ENCODE results near the gene NUDT3. TPM values are rescaled to one million over a fixed set of nuclear protein-coding genes. Genes with fewer than 3 reads are reported as not detected.

Gene NUDT3
- total and polyA plus RNA-seq, 9 of the 15 experiments (the other 6 are each of a cell fraction or from before 2014, with no cell fraction given) = 5.4 to 81.2 (median 56.4) TPM

GRCh38 chr6:34273242-34273805 lies 119.1 kb downstream of the NUDT3 start (continued):
- TF ChIP-seq MYC (IDR thresholded peaks at IDR 0.05; ENCODE audit: low read depth, low read length) = peak; percentile 76; the same call in 1 of the 2 replicates
- no peak for TF ChIP-seq MYC (CRISPR knock-in tag; IDR thresholded peaks at IDR 0.05; ENCODE audit: borderline replicate concordance, low read depth)
- TF ChIP-seq CHCHD3 (CRISPR knock-in tag; IDR thresholded peaks at IDR 0.05) = no peak
- TF ChIP-seq, protein P1, sequence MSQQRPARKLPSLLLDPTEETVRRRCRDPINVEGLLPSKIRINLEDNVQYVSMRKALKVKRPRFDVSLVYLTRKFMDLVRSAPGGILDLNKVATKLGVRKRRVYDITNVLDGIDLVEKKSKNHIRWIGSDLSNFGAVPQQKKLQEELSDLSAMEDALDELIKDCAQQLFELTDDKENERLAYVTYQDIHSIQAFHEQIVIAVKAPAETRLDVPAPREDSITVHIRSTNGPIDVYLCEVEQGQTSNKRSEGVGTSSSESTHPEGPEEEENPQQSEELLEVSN (IDR thresholded peaks at IDR 0.05; ENCODE audit: borderline replicate concordance in 1 of 2, extremely low read depth in 1 of 2, insufficient read depth in 1 of 2, insufficient read length in 1 of 2, low read depth in 1 of 2, low read length in 1 of 2, poor library complexity in 1 of 2, severe bottlenecking in 1 of 2) = peak; percentile 28 to 36
- no peak for TF ChIP-seq PHB (CRISPR knock-in tag; IDR thresholded peaks at IDR 0.05)
- peak; percentile 99 for TF ChIP-seq TCF3 (CRISPR knock-in tag; IDR thresholded peaks at IDR 0.05)
- peak; percentile 87 for TF ChIP-seq RBM39 (optimal IDR thresholded peaks at IDR 0.05; ENCODE audit: low read depth, low read length)
- TF ChIP-seq LEF1 (IDR thresholded peaks at IDR 0.05) = peak; percentile 97
- no peak for TF ChIP-seq ZSCAN32 (CRISPR knock-in tag; IDR thresholded peaks at IDR 0.05)
- peak; percentile 48; the same call in 1 of the 2 replicates for TF ChIP-seq KLF6 (CRISPR knock-in tag; IDR thresholded peaks at IDR 0.05; ENCODE audit: borderline replicate concordance)
- TF ChIP-seq STAT5B (CRISPR knock-in tag; IDR thresholded peaks at IDR 0.05) = no peak
- TF ChIP-seq ZNF583 (CRISPR knock-in tag; IDR thresholded peaks at IDR 0.05) = peak; percentile 88
- TF ChIP-seq ZBTB26 (CRISPR knock-in tag; IDR thresholded peaks at IDR 0.05) = peak; percentile 83
- no peak for TF ChIP-seq ZNF23 (CRISPR knock-in tag; IDR thresholded peaks at IDR 0.05)
- TF ChIP-seq ZNF263 (CRISPR knock-in tag; IDR thresholded peaks at IDR 0.05; ENCODE audit: borderline replicate concordance) = peak; percentile 58; the same call in 1 of the 2 replicates
- TF ChIP-seq ARNT (IDR thresholded peaks at IDR 0.05) = peak; percentile 64 to 88; a peak in 2 of 4 replicates
- no peak for TF ChIP-seq ZNF561 (CRISPR knock-in tag; conservative IDR thresholded peaks at IDR 0.05)
- TF ChIP-seq, protein P2, sequence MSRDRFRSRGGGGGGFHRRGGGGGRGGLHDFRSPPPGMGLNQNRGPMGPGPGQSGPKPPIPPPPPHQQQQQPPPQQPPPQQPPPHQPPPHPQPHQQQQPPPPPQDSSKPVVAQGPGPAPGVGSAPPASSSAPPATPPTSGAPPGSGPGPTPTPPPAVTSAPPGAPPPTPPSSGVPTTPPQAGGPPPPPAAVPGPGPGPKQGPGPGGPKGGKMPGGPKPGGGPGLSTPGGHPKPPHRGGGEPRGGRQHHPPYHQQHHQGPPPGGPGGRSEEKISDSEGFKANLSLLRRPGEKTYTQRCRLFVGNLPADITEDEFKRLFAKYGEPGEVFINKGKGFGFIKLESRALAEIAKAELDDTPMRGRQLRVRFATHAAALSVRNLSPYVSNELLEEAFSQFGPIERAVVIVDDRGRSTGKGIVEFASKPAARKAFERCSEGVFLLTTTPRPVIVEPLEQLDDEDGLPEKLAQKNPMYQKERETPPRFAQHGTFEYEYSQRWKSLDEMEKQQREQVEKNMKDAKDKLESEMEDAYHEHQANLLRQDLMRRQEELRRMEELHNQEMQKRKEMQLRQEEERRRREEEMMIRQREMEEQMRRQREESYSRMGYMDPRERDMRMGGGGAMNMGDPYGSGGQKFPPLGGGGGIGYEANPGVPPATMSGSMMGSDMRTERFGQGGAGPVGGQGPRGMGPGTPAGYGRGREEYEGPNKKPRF (IDR thresholded peaks at IDR 0.05; ENCODE audit: low read depth, low read length) = no peak
- peak in 1 of 2 experiments; percentile 98; a peak in 2 of 3 replicates for TF ChIP-seq CBX3 (IDR thresholded peaks at IDR 0.05; ENCODE audit: borderline replicate concordance in 1 of 2, low read length in 2 of 2)
- 0 out of 2 replicates have a peak, but pooled peaks have one; percentile 67 for TF ChIP-seq HNRNPL (IDR thresholded peaks at IDR 0.05; ENCODE audit: low read depth, low read length)
- TF ChIP-seq, protein P3, sequence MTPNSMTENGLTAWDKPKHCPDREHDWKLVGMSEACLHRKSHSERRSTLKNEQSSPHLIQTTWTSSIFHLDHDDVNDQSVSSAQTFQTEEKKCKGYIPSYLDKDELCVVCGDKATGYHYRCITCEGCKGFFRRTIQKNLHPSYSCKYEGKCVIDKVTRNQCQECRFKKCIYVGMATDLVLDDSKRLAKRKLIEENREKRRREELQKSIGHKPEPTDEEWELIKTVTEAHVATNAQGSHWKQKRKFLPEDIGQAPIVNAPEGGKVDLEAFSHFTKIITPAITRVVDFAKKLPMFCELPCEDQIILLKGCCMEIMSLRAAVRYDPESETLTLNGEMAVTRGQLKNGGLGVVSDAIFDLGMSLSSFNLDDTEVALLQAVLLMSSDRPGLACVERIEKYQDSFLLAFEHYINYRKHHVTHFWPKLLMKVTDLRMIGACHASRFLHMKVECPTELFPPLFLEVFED (CRISPR knock-in tag; conservative IDR thresholded peaks at IDR 0.05) = peak; percentile 74; the same call in 1 of the 2 replicates
- 0 out of 2 replicates have a peak, but pooled peaks have one; percentile 35 for TF ChIP-seq CCAR2 (IDR thresholded peaks at IDR 0.05; ENCODE audit: low read depth, low read length)
- TF ChIP-seq KHSRP (IDR thresholded peaks at IDR 0.05) = no peak
- TF ChIP-seq BRD9 (IDR thresholded peaks at IDR 0.05; ENCODE audit: low read depth, partially characterized antibody) = peak; percentile 96
- TF ChIP-seq HLTF (IDR thresholded peaks at IDR 0.05) = 0 out of 2 replicates have a peak, but pooled peaks have one; percentile 24
